ENCODE measurements around the gene CCR5. TPM values are rescaled to one million over a fixed set of nuclear protein-coding genes. Genes with fewer than 3 reads are reported as not detected.

CCR5 gene
- total and polyA plus RNA-seq, 4 donors = 0.06 to 0.75 (median 0.37) TPM

- Histone ChIP-seq H3K9me3 (ENCODE audit: control insufficient read depth in 4 of 4, low read length in 3 of 4) (no peaks in the 10 kb centered on the region), H3K36me3 (ENCODE audit: control insufficient read depth in 4 of 4, insufficient read depth in 3 of 4, low read depth in 1 of 4, low read length in 3 of 4) (no peaks in the 10 kb centered on the region), H3K27ac (ENCODE audit: low read depth in 1 of 2, low read length in 2 of 2) (no peak overlapping the region), H3K27me3 (ENCODE audit: control insufficient read depth in 4 of 4, insufficient read depth in 4 of 4, low read length in 3 of 4) (no peaks in the 10 kb centered on the region), H3K4me1 (ENCODE audit: control insufficient read depth in 4 of 4, insufficient read depth in 4 of 4, low read length in 3 of 4) (peaks cover 0 to 3% (median 0%) of the 10 kb centered on the region in 4 donors), H3K4me3 (ENCODE audit: low read depth in 1 of 3, low read length in 3 of 3) (no peak overlapping the region), H3K9ac (ENCODE audit: low read depth in 1 of 2, low read length in 2 of 2) (no peak overlapping the region)
- TF ChIP-seq HNF4A (conservative IDR thresholded peaks at IDR 0.05) (no peak), TAF1 (conservative IDR thresholded peaks at IDR 0.05) (no peak), SP1 (IDR thresholded peaks at IDR 0.05) (no peak), GABPA (IDR thresholded peaks at IDR 0.05 in 1 of 2, conservative IDR thresholded peaks at IDR 0.05 in 1 of 2) (no peak), RXRA (IDR thresholded peaks at IDR 0.05) (no peak), NR2F2 (IDR thresholded peaks at IDR 0.05) (no peak), HNF4G (IDR thresholded peaks at IDR 0.05) (no peak), FOXA2 (IDR thresholded peaks at IDR 0.05) (no peak), JUND (IDR thresholded peaks at IDR 0.05) (no peak), EGR1 (IDR thresholded peaks at IDR 0.05; ENCODE audit: low read depth in 2 of 2) (no peak), YY1 (IDR thresholded peaks at IDR 0.05) (no peak), MAX (IDR thresholded peaks at IDR 0.05) (no peak), ZBTB33 (IDR thresholded peaks at IDR 0.05) (no peak), FOXA1 (IDR thresholded peaks at IDR 0.05) (no peak), REST (IDR thresholded peaks at IDR 0.05) (no peak), CTCF (IDR thresholded peaks at IDR 0.05; ENCODE audit: low read depth, low read length, missing input control) (no peak), RAD21 (IDR thresholded peaks at IDR 0.05) (no peak), ATF3 (IDR thresholded peaks at IDR 0.05) (no peak)
- 57% methylated on average over 6 of the region's 6 CpGs for WGBS
- no peak for DNase-seq (ENCODE audit: low spot score)
Observed at GRCh38 chr3:46360907-46361306, 9.8 kb upstream of the CCR5 start.
